GM19455 (cell line): ENCODE measurements around the gene LPP.

ENCODE experiments used
- ATAC-seq: cut with Tn5 transposase; IDR thresholded peaks from one replicate; pipeline ENCODE4 v1.9.1; 2021; ENCODE audit not compliant: unreplicated experiment

Gene LPP

GRCh38 chr3:188503647-188504046, 349.7 kb downstream of the LPP start:
- ATAC-seq: no peak

- ATAC-seq: no peak
Observed at GRCh38 chr3:188505151-188505550, 351.2 kb downstream of the LPP start.

- no peak for ATAC-seq
Observed at GRCh38 chr3:188505911-188506310, 352.0 kb downstream of the LPP start.

- ATAC-seq: no peak
Observed at GRCh38 chr3:188506446-188506845, 352.5 kb downstream of the LPP start.

- ATAC-seq: no peak
Observed at GRCh38 chr3:188507244-188507720, 353.3 kb downstream of the LPP start.

- ATAC-seq: no peak
Observed at GRCh38 chr3:188508454-188508853, 354.5 kb downstream of the LPP start.

- no peak for ATAC-seq
Observed at GRCh38 chr3:188509316-188509715, 355.4 kb downstream of the LPP start.

GRCh38 chr3:188510366-188510765, 356.4 kb downstream of the LPP start:
- ATAC-seq: no peak

GRCh38 chr3:188513662-188514328, 359.8 kb downstream of the LPP start:
- ATAC-seq: no peak

- ATAC-seq: no peak
Observed at GRCh38 chr3:188516515-188516914, 362.6 kb downstream of the LPP start.

GRCh38 chr3:188518416-188518815, 364.5 kb downstream of the LPP start:
- ATAC-seq: no peak

- no peak for ATAC-seq
Observed at GRCh38 chr3:188518835-188519452, 365.0 kb downstream of the LPP start.

GRCh38 chr3:188520466-188520865, 366.5 kb downstream of the LPP start:
- ATAC-seq: no peak

- no peak for ATAC-seq
Observed at GRCh38 chr3:188522115-188522514, 368.2 kb downstream of the LPP start.

- no peak for ATAC-seq
Observed at GRCh38 chr3:188523291-188523690, 369.3 kb downstream of the LPP start.

- ATAC-seq: no peak
Observed at GRCh38 chr3:188524052-188524451, 370.1 kb downstream of the LPP start.

GRCh38 chr3:188526057-188526456, 372.1 kb downstream of the LPP start:
- no peak for ATAC-seq

- ATAC-seq: no peak
Observed at GRCh38 chr3:188527389-188527788, 373.4 kb downstream of the LPP start.

- no peak for ATAC-seq
Observed at GRCh38 chr3:188528396-188528795, 374.4 kb downstream of the LPP start.

- ATAC-seq: no peak
Observed at GRCh38 chr3:188529228-188529627, 375.3 kb downstream of the LPP start.

GRCh38 chr3:188530226-188530625, 376.3 kb downstream of the LPP start:
- no peak for ATAC-seq

GRCh38 chr3:188531210-188531609, 377.3 kb downstream of the LPP start:
- ATAC-seq: no peak

- ATAC-seq: no peak
Observed at GRCh38 chr3:188533172-188533571, 379.2 kb downstream of the LPP start.
